Activated gamma-delta T cell treated with anti-CD3 and anti-CD28 coated beads, Interleukin-2, amount 50 U/mL, for 16 hours (primary cell): ENCODE measurements around the gene KIAA1671.

Source experiments
- DNase-seq: peaks from one replicate; pipeline ENCODE4 v3.0.0-alpha.2; 2020; ENCODE audit warnings: low read depth

The KIAA1671 gene

GRCh38 chr22:25014896-25015755, 62.6 kb downstream of the KIAA1671 start:
- no peak for DNase-seq

GRCh38 chr22:25016311-25016710, 63.8 kb downstream of the KIAA1671 start:
- DNase-seq = no peak

GRCh38 chr22:25018009-25018408, 65.5 kb downstream of the KIAA1671 start:
- DNase-seq = no peak

GRCh38 chr22:25019427-25020184, 67.1 kb downstream of the KIAA1671 start:
- DNase-seq = no peak

- no peak for DNase-seq
Observed at GRCh38 chr22:25021409-25021808, 68.9 kb downstream of the KIAA1671 start.

GRCh38 chr22:25021976-25022711, 69.6 kb downstream of the KIAA1671 start:
- no peak for DNase-seq

GRCh38 chr22:25023879-25024278, 71.4 kb downstream of the KIAA1671 start:
- no peak for DNase-seq

- DNase-seq = no peak
Observed at GRCh38 chr22:25024895-25025294, 72.4 kb downstream of the KIAA1671 start.

GRCh38 chr22:25025491-25026400, 73.2 kb downstream of the KIAA1671 start:
- DNase-seq = no peak

GRCh38 chr22:25027043-25027906, 74.8 kb downstream of the KIAA1671 start:
- no peak for DNase-seq

- DNase-seq = no peak
Observed at GRCh38 chr22:25027959-25028840, 75.7 kb downstream of the KIAA1671 start.

GRCh38 chr22:25028841-25029141, 76.3 kb downstream of the KIAA1671 start:
- no peak for DNase-seq

GRCh38 chr22:25029181-25029580, 76.7 kb downstream of the KIAA1671 start:
- DNase-seq = no peak

GRCh38 chr22:25030636-25031035, 78.1 kb downstream of the KIAA1671 start:
- DNase-seq = no peak

GRCh38 chr22:25032066-25032465, 79.5 kb downstream of the KIAA1671 start:
- DNase-seq = no peak

- no peak for DNase-seq
Observed at GRCh38 chr22:25035715-25036114, 83.2 kb downstream of the KIAA1671 start.

GRCh38 chr22:25038239-25038638, 85.7 kb downstream of the KIAA1671 start:
- no peak for DNase-seq

- DNase-seq = no peak
Observed at GRCh38 chr22:25038771-25039170, 86.3 kb downstream of the KIAA1671 start.

- DNase-seq = no peak
Observed at GRCh38 chr22:25039255-25039654, 86.7 kb downstream of the KIAA1671 start.

GRCh38 chr22:25039754-25040153, 87.2 kb downstream of the KIAA1671 start:
- no peak for DNase-seq
